ENCODE data around the gene KCNF1. TPM values are rescaled to one million over a fixed set of nuclear protein-coding genes. Genes with fewer than 3 reads are reported as not detected.
A peak's percentile ranks its signal among the peaks of the same experiment; 100 is the strongest.

KCNF1 gene
- total RNA-seq, 1 experiment from 2014 or later: 3.2 TPM

- Histone ChIP-seq H2AK5ac (ENCODE audit: insufficient read length, low read length) (no peak overlapping the region), H2BK12ac (ENCODE audit: insufficient read length, low read depth, low read length) (no peak overlapping the region), H2AFZ (ENCODE audit: low read length) (no peak overlapping the region), H3K56ac (ENCODE audit: insufficient read length, low read depth, low read length) (no peak overlapping the region), H3K18ac (ENCODE audit: insufficient read length, low read depth, low read length) (no peak overlapping the region), H2BK5ac (ENCODE audit: insufficient read length, low read length) (no peak overlapping the region), H4K5ac (ENCODE audit: insufficient read length, low read depth, low read length) (no peak overlapping the region), H3K27ac (ENCODE audit: insufficient read length, low read depth, low read length) (peak overlapping the region; percentile 63), H4K8ac (replicated peaks; ENCODE audit: insufficient read length, low read depth, low read length) (no peak overlapping the region), H3K4me1 (ENCODE audit: insufficient read depth, low read length) (peaks cover 5% of the 10 kb centered on the region; the same call in 1 of the 2 replicates), H3K79me2 (ENCODE audit: insufficient read depth, low read length) (no peaks in the 10 kb centered on the region), H2BK20ac (ENCODE audit: low read depth, low read length, poor library complexity, severe bottlenecking) (no peak overlapping the region), H3T11ph (ENCODE audit: low read length) (no peak overlapping the region), H3K14ac (ENCODE audit: insufficient read depth, low read length) (0 out of 2 replicates have a peak overlapping the region, but pooled peaks have one; percentile 3), H3K23ac (ENCODE audit: insufficient read length, low read depth, low read length) (no peak overlapping the region), H2BK15ac (ENCODE audit: low read depth, low read length) (no peak overlapping the region), H3K9me3 (ENCODE audit: control insufficient read depth, low read depth, low read length) (no peaks in the 10 kb centered on the region), H3K9ac (ENCODE audit: extremely low read depth, insufficient read length, low read length) (no peak overlapping the region), H4K91ac (ENCODE audit: insufficient read length, low read depth, low read length) (no peak overlapping the region), H3K4ac (ENCODE audit: low read depth, low read length) (no peak overlapping the region), H3K27me3 (ENCODE audit: insufficient read depth, low read length) (no peaks in the 10 kb centered on the region), H3K4me2 (ENCODE audit: insufficient read depth, insufficient read length, low read length) (no peak overlapping the region), H4K20me1 (ENCODE audit: control insufficient read depth, insufficient read depth, insufficient read length) (no peaks in the 10 kb centered on the region), H3K23me2 (ENCODE audit: insufficient read length, low read depth, low read length, poor library complexity, severe bottlenecking) (no peaks in the 10 kb centered on the region), H3K79me1 (ENCODE audit: insufficient read depth, low read depth, low read length, poor library complexity, severe bottlenecking) (no peaks in the 10 kb centered on the region), H2BK120ac (ENCODE audit: low read depth, low read length, poor library complexity, severe bottlenecking) (no peak overlapping the region)
- H3K9me3 Mint-ChIP-seq: peaks cover 12 to 14% of the 10 kb centered on the region in 2 experiments
- H3K27me3 Mint-ChIP-seq (ENCODE audit: low read depth): peaks cover 5% of the 10 kb centered on the region; the same call in 1 of the 2 replicates
- DNase-seq: peak; percentile 83
- peak overlapping the region in 1 of 3 experiments; percentile 88; a peak in 2 of 7 replicates for H3K27ac Mint-ChIP-seq
- no CpG with 5 or more reads among the region's 17 CpGs for WGBS (ENCODE audit: extremely low coverage, insufficient read length, low lambda C conversion rate)
- no peak for TF ChIP-seq CTCF (conservative IDR thresholded peaks at IDR 0.05)
- H3K4me3 Mint-ChIP-seq: no peak overlapping the region; a peak in 1 of 5 replicates
- peaks cover 22 to 29% of the 10 kb centered on the region in 2 experiments for H3K4me1 Mint-ChIP-seq
- peaks cover 8 to 11% (median 10%) of the 10 kb centered on the region in 3 experiments for H3K36me3 Mint-ChIP-seq (ENCODE audit: insufficient read depth in 1 of 3, low read depth in 3 of 3)
Measured at GRCh38 chr2:10935953-10936942, 24.5 kb downstream of the KCNF1 start.

All from H9 (cell line).